NCI-H460 (cell line): ENCODE results near the gene ITCH. TPM values are rescaled to one million over a fixed set of nuclear protein-coding genes. Genes with fewer than 3 reads are reported as not detected.
"Not testable (repeated sequence)": the region's sequence is repeated elsewhere in the genome, so short reads cannot be mapped to it uniquely, and the experiment has no call there.

ENCODE experiments used
- DNase-seq: peaks from one replicate; pipeline ENCODE4 v3.0.0-alpha.2; 2016; ENCODE audit warnings: low read depth; ENCODE audit errors: extremely low read depth
- total RNA-seq: library from RNA; depleted of rRNA; stranded (reverse); fragments of >200 nt; shearing (Covaris generic); gene quantifications from 2 replicates; pipeline ENCODE4 v1.2.3, GENCODE V29; 2014

Gene ITCH
- total RNA-seq, 1 experiment from 2014 or later, result 55.3 TPM

DNA sequence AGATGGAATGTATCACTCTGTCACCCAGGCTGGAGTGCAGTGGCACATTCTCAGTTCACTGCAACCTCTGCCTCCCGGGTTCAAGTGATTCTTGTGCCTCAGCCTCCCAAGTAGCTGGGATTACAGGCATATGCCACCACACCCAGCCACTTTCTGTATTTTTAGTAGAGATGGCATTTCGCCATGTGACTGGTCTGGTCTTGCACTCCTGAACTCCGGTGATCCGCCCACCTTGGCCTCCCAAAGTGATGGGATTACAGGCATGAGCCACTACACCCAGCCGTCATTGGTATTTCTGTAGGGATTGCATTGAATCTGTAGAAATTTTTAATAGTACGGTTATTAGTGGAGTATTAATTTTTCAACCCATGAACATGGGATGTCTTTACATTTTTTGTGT, 134.5 kb downstream of the ITCH start:
- DNase-seq, result not testable (repeated sequence)

DNA sequence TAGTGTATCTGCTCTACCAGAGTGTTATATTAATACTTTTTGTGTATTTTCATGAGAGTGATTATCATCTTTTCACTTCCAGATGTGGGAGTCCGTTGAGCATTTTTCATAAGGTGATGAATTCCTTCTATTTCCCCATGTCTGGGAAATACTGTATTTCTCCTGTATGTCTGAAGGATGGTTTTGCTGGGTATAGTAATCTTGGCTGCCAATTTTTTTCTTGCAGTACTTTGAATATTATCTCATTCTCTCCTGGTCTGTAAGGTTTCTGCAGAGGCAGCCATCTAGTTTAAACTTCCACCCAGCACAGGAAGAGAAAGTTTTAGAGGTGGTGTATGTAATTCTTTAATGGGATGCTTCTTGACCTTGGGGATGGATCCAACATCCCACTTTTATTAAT, 137.8 kb downstream of the ITCH start:
- no peak for DNase-seq

DNA sequence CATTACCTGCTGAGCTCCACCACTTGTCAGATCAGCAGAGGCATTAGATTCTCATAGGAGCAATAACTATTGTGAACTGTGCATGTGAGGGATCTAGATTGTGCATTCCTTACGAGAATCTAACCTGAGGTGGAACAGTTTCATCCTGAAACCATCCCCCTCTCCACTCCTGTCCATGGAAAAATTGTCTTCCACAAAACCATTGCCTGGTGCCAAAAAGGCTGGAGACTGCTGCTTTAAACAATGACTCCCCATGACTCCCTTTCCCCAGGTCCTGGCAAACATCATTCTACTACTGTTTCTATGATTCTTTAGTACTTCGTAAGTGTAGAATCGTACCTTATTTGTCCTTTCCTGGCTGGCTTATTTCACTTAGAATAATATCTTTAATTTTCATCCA, 143.4 kb downstream of the ITCH start:
- DNase-seq, result no peak

DNA sequence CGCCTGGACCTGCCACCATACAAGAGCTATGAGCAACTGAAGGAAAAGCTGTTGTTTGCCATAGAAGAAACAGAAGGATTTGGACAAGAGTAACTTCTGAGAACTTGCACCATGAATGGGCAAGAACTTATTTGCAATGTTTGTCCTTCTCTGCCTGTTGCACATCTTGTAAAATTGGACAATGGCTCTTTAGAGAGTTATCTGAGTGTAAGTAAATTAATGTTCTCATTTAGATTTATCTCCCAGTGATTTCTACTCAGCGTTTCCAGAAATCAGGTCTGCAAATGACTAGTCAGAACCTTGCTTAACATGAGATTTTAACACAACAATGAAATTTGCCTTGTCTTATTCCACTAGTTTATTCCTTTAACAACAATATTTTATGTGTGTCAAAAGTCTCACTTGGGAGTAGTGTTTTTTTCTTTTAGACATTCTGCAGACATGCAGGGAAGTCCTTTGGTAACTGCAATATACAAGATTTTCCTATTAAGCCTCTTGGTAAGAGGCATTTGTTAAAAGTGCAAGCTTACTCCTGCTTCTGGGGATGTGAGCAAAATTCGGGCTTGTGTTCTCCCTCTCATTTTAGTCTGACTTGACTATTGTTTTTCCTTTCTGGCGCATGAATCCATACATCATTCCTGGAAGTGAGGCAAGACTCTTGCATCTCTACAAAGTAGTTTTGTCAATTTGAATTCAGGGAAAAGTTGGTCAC, 144.8 kb downstream of the ITCH start:
- no peak for DNase-seq

DNA sequence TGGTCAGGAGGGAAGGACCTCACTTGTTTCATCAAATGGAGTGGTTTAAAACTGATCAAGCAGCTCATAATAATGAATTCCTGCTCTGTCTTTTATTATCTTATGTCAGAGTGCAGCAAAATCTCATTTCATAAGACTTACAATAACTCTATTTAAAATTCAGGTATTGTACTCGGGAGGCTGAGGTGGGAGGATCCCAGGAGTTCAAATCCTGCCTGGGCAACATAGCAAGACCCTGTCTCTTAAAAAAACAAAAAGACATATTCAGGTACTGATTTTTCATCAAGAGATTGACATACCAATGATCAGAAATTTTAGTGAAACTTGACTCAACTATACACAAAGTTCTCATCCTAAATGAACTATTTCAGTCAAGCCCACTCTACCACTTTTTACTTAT, 147.5 kb downstream of the ITCH start:
- no peak for DNase-seq

DNA sequence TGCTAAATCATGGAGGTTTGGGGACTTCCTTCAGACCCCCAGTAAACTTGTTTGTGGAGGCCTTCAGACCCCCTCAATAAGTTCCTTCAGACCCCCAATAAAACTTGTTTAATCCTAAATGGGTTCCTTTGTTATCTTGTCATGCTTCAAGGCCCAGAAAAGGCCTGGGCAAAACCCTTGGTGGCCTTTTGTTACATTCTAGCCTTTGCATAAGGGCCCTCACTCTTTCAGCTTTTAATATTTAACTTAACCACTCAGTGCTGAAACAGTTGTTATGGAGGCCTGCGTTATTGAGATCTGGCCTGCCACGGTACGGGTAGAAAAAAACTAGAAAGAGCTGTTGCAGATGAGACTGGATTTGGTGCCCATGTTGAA, 148.8 kb downstream of the ITCH start:
- DNase-seq, result no peak

DNA sequence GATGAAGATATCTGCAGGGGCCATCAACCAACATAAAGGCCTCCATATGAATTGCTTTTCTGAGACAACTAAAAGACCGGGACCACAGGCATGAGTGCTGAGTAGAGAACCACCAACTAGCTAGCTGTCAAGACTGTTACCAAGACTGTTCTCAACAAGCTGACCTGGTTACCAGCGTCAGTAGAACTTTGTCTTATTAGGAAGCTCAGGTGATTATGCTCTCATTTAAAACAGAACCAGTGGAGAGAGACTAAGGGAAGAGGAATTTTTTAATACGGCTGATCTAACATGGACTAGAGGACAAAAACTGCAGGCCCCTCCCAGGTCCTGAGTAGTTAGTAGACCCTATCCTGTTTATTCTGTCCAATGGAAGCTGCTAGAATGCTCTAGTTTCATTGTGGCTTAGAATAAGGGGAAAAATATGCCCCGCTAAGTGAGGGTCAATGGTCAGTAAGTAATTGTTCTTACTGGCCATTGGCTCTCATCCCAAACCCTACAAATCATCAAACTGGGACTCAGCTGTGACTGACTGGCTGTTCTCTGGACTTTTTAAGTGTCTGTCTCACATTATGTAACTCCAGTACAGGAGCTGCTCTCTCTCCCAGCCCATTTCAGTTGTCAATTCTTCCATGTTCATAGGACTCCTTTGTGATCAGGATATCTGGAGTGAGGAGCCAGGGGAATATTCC, 149.3 kb downstream of the ITCH start:
- DNase-seq, result no peak

DNA sequence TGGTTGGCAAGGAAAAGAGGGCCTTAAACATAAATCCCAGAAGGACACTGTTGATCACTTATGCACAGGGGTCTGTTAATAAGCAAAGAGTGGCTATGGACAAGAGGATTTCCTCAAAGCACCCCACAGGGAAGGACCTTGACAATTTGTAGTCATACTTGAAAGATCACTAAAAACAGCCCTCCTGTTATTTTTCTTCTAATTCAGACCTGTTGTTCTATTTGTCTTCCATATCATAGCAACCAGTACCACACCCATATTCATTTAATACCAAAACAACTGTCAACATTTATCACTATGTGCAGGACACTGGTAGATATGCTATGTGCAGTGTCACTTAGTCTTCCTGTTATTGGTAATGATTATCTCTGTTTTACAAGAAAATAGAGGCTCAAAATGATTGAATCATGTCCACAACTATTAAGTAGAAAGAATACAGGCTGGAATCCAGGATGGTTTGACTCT, 149.9 kb downstream of the ITCH start:
- DNase-seq, result no peak

DNA sequence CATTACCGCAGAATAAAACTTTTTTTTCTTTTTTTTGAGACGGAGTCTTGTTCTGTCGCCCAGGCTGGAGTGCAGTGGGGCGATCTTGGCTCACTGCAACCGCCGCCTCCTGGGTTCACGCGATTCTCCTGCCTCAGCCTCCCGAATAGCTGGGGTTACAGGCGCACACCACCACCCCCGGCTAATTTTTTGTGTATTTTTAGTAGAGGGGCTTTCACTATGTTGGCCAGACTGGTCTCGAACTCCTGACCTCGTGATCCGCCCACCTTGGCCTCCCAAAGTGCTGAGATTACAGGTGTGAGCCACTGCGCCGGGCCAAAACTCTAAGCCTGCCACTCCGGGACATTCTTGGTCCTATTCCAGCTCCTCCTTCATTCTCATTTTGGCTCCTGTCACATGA, 151.0 kb downstream of the ITCH start:
- not testable (repeated sequence) for DNase-seq

DNA sequence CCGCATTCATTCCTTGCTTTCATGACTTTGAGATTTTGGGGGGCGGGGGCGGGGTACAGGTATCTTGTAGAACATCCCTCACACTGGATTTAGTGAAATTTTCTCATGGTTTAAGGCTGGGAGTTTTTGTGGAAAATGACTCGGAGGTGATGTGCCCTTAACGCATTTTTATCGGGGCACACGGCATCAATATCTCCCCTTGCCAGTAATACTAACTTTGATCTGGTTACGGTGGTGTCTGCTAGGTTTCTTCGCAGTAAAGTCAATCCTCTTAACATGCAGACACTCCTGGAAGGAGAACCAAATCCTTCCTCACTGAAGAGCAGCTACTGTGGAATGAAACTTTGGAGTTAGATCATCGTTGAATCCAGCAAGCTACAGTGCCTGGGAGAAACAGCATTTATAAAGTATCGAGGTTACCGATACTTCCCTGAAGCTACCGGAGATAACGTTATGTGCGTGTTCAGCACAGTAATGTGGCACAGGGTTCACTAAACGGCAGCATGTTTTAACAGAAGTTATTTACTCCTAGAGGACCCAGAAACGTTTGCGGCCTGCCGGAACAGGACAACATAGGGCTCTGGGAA, 151.9 kb downstream of the ITCH start:
- DNase-seq, result no peak

DNA sequence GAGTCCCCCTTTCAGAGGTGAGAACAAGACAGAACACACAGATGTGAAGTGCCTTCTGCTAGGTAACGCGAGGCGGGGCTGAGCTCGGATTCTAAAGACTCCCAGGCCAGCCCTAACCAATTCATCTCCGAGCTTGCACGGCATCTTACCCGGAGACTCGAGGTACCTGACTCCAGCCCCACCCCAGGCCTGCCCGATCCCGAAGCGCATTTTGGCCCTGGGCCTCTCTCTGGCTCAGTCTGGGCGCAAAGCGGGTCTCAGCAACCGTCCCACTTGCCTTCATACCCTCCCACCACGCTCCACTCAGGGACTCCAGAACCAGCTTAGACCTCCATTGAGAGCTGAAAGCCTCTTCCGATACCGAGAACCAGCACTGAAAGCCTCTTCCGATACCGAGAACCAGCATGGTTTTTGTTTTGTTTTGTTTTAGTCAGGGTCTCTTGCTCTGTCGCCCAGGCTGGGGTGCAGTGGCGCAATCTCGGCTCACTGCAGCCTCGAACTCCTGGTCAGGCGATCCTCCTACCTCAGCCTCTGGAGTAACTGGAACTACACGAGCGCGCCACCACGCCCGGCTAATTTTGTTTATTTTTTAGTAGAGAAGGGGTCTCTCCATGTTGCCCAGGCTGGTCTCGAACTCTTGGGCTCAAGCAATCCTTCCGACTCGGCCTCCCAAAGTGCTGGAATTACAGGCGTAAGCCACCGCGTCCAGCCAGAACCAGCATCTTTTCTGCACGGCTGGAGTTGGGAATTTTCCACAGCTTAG, 152.6 kb downstream of the ITCH start:
- no peak for DNase-seq

DNA sequence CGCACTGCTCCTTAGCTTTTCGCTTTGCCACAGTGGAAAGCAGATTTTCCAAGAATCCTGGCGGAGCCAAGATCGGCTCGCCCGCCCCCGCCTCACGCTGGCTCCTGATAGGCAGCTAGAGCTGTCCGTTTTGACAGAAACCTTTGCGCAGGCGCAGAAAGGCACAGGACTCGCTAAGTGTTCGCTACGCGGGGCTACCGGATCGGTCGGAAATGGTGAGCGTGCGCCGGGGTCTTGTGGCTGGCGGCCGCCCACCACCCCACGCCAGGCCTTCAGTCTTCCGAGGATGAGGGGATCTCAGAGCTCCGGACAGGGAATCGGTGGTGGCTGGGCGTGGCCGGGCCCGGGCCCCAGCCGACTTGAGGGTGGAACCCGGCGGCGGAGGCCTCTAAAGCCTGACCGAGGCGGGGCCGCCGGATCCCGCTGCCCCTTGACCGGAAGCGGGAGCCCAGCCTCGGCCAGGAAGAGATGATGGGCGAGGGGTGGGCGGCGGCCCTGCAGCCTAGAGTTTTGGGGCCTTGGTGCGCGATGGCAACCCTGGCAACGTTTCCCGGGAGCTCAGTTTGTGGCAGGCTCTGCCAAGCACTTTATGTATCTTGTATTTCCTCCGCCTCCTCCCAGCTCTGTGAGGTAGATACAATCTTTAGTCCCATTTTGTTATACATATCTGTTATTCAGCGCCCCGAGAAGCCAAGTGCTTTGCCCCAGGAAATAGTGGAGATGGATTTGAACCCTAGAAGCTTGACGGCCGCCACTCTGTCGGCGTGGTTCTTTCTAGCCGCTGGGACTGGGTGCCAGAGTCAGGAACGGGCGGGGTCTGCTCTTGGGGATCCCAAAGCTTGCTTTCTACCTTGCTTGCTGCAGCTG, 153.4 kb downstream of the ITCH start, which contains the start of gene DYNLRB1:
Gene DYNLRB1, plus strand, starts transcription at position 176 of the 867 bp plus-strand sequence. Its CDS starts 37 bp downstream, at position 213.
- DNase-seq, result peak; percentile 96

DNA sequence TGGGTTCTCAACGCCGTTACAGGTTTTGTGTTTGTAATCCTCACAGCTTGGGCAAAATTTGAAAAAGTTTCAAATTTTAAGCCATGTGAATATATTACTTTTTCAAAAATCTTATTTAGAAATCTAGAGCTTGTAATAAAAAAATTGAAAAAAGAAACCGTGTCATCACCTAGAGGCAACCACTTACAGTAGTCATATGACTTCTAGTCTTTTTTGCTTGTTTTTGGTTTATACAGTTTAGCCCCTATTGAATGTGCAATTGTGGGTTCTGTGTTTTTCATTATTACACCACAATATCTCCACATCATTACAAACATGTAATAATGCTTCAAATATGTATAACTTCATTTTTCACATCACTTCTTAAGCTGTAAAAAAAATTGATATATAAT, 154.0 kb downstream of the ITCH start:
- DNase-seq, result no peak

DNA sequence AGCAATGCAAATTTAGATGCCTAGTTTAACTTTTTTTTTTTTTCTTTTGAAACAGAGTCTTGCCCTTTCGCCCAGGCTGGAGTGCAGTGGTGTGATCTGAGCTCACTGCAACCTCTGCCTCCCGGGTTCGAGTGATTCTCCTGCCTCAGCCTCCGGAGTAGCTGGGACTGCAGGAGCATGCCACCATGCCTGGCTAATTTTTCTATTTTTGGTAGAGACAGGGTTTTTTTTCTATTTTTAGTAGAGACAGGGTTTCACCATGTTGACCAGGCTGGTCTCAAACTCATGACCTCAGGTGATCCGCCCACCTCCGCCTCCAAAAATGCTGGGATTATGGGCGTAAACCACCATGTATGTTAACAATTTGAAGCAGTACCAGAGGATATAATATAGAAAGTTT, 155.8 kb downstream of the ITCH start:
- DNase-seq, result not testable (repeated sequence)

DNA sequence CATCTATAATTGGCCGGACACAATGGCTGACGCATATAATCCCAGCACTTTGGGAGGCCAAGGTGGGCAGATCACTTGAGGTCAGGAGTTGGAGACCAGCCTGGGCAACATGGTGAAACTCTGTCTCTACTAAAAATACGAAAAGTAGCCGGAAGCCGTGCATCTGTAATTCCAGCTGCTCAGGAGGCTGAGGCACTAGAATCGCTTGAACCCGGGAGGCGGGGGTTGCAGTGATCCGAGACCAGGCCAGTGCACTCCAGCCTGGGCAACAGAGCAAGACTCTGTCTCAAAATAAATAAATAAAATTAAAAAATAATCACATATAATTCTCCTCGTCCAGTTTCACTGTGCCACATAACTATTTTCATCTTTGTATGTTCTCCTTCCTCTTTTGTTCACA, 156.8 kb downstream of the ITCH start:
- not testable (repeated sequence) for DNase-seq

DNA sequence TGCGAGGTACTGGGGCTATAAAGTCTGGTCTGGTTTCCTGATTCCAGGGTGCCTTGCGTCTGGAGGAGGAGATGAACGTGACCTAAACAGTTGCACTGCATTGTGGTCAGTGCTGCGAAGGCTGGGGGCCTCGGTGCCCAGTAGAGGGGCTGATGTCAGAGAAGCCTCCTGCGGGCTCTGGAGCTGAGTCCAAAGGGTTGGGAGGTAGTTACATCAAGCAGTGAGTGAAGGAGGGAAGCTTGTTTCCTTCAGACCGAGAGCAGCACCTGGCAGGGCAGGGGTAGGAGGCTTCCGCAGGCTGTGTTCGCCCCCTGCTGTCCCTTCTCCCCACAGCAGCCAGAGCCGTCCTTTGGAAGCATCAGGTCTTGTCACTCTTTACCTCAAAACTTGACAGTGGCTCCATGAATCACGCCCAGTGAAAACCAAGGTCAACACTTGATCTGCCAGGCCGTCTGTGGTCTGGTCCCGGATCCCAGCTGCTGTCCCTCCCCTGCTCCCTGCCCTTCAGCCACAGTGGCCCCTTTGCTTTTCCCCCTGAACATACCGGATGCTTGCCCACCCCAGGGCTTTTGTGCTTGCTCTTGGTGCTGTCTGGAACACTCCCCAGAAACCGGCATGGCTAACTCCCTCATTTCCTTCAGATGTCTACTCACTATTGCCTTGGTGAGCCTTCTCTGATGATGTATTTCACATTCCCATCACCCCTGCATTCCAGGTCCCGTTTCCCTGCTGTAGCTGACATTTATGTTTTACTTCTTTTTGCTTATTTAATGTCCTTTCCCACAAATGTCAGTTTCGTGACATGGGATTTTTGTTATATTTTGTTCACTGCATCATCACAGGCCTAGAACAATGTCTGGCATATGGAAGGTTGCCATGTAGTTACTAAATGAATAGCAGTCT, 160.1 kb downstream of the ITCH start:
- peak; percentile 43 for DNase-seq

DNA sequence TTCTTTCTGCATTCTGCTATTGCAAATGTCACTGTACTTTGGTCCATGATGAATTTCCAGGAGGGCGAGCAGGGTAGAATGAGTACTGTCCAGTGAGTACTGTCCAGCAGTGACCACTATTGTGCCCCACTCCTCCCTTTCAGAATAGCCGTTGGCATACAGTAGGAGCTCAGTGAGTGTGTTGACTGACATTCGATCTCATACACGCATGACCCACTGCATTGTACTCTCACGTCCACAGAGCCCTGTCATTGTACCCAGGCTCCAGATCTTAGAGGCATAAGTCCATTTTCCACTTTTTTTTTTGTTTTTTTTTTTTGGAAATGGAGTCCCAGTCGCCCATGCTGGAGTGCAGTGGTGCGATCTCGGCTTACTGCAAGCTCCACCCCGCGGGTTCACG, 161.4 kb downstream of the ITCH start:
- no peak for DNase-seq

DNA sequence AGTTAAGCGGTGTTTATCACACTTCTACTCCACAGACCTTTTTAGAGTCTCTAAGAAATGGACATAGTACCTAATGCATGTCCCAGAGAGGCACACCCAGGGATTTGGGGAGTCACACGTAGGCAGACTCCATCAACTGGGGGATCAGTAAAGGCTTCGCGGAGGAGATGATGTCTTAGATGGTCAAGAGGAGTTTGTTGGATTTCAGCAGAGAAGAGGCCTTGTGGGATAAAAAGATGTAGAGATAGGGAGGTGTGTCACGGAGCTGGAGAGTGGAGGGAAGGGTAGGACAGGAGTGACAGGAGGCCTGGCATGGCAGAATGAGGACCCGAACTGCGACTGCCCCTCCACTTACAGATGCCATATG, 162.3 kb downstream of the ITCH start:
- DNase-seq, result no peak

DNA sequence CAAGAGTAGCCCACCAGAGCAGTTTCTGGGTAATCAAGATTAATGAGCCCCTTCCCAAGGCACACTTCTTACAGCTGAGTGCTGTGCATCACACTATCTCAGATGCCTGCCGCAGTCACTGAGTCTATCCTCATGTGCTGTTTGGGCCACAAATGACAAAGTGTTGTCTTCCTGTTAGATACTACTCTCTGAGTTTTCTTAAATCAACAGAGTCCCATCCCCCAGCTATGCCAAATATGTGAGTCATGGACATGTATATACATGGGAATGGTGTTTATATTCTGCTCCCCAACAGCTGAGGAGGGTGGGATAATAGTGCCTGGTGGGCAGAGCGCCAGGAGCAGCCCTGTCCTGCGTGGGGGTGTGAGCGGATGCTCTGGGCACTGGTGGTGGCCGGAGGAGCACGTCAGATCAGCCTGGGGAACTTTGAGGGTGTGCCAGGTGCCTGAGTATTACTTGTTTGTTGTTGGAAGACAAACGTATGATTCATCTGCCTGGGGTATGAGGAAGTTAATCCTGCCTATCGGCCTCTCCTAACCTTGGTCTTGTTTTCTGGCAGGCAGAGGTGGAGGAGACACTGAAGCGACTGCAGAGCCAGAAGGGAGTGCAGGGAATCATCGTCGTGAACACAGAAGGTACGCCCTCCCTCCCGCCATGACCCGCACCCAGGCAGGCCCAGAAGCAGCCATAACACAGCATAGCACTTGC, 162.8 kb downstream of the ITCH start:
- peak; percentile 81 for DNase-seq
